AG09309 (cell line): ENCODE measurements around the gene FERMT2.

Experiments used
- DNase-seq: peaks from one replicate; pipeline ENCODE4 v3.0.0-alpha.2; 2010; ENCODE audit warnings: low read depth
- H3K4me3 ChIP-seq: 2 replicates; pipeline ENCODE4 v1.5.1; 2011; ENCODE audit warnings: mild to moderate bottlenecking, low read depth, low read length, moderate library complexity; ENCODE audit not compliant: control insufficient read depth
- CTCF ChIP-seq: IDR thresholded peaks from 2 replicates; pipeline ENCODE4 v1.5.1; 2011; ENCODE audit warnings: mild to moderate bottlenecking, low read depth, low read length, inconsistent platforms; ENCODE audit not compliant: insufficient read depth, control insufficient read depth; ENCODE audit errors: missing control alignments

FERMT2 gene

GRCh38 chr14:52919971-52920370, 30.9 kb downstream of the FERMT2 start:
- TF ChIP-seq CTCF: no peak
- DNase-seq: peak; percentile 63
- H3K4me3 ChIP-seq: no peak overlapping the region

GRCh38 chr14:52918486-52918885, 32.4 kb downstream of the FERMT2 start:
- no peak for TF ChIP-seq CTCF
- DNase-seq: no peak
- no peak overlapping the region for H3K4me3 ChIP-seq

GRCh38 chr14:52917735-52918134, 33.1 kb downstream of the FERMT2 start:
- no peak for TF ChIP-seq CTCF
- peak; percentile 24 for DNase-seq
- H3K4me3 ChIP-seq: no peak overlapping the region

GRCh38 chr14:52914295-52914694, 36.6 kb downstream of the FERMT2 start:
- TF ChIP-seq CTCF: no peak
- no peak for DNase-seq
- H3K4me3 ChIP-seq: no peak overlapping the region

- DNase-seq: no peak
- no peak for TF ChIP-seq CTCF
- H3K4me3 ChIP-seq: no peak overlapping the region
Observed at GRCh38 chr14:52913271-52913670, 37.6 kb downstream of the FERMT2 start.

GRCh38 chr14:52911904-52912303, 38.9 kb downstream of the FERMT2 start:
- DNase-seq: no peak
- H3K4me3 ChIP-seq: no peak overlapping the region
- TF ChIP-seq CTCF: no peak

GRCh38 chr14:52910572-52910971, 40.3 kb downstream of the FERMT2 start:
- H3K4me3 ChIP-seq: no peak overlapping the region

More at GRCh38 chr14:52910572-52910971, 40.3 kb downstream of the FERMT2 start:
- no peak for TF ChIP-seq CTCF
- DNase-seq: no peak
